AG09309 (cell line): ENCODE results near the gene KASH5.

Experiments used
- DNase-seq: peaks from one replicate; pipeline ENCODE4 v3.0.0-alpha.2; 2010; ENCODE audit warnings: low read depth
- H3K4me3 ChIP-seq: 2 replicates; pipeline ENCODE4 v1.5.1; 2011; ENCODE audit warnings: mild to moderate bottlenecking, low read depth, low read length, moderate library complexity; ENCODE audit not compliant: control insufficient read depth
- TF ChIP-seq, protein P1 (sequence below): IDR thresholded peaks from 2 replicates; pipeline ENCODE4 v1.5.1; 2011; ENCODE audit warnings: mild to moderate bottlenecking, low read depth, low read length, inconsistent platforms; ENCODE audit not compliant: insufficient read depth, control insufficient read depth; ENCODE audit errors: missing control alignments

The KASH5 gene

DNA sequence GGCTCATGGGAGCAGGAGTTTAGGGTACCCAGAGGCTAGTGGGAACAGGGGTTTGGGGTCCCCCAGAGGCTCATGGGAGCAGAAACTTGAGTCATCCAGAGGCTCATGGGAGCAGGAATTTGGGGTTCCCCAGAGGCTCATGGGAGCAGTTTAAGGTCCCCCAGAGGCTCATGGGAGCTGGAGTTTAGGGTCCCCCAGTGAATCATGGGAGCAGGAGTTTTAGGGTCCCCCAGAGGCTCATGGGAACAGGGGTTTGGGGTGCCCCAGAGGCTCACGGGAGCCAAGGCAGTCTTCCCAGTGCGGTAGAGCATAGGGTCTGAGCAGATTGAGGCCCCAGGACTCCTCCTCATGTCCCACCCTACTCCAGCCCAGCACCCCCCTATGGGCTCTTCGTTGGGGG is 77.3 kb downstream of the KASH5 start:
- no peak overlapping the region for H3K4me3 ChIP-seq
- DNase-seq, result no peak
- TF ChIP-seq, protein P1, sequence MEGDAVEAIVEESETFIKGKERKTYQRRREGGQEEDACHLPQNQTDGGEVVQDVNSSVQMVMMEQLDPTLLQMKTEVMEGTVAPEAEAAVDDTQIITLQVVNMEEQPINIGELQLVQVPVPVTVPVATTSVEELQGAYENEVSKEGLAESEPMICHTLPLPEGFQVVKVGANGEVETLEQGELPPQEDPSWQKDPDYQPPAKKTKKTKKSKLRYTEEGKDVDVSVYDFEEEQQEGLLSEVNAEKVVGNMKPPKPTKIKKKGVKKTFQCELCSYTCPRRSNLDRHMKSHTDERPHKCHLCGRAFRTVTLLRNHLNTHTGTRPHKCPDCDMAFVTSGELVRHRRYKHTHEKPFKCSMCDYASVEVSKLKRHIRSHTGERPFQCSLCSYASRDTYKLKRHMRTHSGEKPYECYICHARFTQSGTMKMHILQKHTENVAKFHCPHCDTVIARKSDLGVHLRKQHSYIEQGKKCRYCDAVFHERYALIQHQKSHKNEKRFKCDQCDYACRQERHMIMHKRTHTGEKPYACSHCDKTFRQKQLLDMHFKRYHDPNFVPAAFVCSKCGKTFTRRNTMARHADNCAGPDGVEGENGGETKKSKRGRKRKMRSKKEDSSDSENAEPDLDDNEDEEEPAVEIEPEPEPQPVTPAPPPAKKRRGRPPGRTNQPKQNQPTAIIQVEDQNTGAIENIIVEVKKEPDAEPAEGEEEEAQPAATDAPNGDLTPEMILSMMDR, result no peak
